GM21723 (cell line): ENCODE measurements around the gene ZBTB25.

Experiments used
- ATAC-seq: cut with Tn5 transposase; IDR thresholded peaks from one replicate; pipeline ENCODE4 v1.9.1; 2021; ENCODE audit warnings: mild to moderate bottlenecking, moderate library complexity; ENCODE audit not compliant: unreplicated experiment

ZBTB25 gene

DNA sequence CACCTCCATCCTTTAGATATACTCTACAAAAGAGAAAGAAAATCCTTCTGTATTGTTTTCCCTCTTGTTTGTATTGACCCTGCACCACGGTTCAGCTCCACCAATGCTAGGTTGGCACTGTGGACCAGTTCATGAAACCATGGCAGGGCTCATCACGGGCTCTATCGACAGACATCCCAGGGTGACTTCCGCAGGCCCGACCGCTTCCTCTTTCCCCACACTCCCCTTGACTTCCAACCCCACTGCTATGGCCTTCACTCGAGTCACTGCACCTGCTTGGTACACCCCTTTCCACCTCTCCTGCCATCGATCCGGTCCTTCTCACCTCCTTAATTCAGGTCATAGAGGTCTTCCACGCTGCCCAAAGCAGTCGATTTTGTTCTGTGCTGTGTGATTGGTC is 59.5 kb downstream of the ZBTB25 start:
- ATAC-seq = no peak

DNA sequence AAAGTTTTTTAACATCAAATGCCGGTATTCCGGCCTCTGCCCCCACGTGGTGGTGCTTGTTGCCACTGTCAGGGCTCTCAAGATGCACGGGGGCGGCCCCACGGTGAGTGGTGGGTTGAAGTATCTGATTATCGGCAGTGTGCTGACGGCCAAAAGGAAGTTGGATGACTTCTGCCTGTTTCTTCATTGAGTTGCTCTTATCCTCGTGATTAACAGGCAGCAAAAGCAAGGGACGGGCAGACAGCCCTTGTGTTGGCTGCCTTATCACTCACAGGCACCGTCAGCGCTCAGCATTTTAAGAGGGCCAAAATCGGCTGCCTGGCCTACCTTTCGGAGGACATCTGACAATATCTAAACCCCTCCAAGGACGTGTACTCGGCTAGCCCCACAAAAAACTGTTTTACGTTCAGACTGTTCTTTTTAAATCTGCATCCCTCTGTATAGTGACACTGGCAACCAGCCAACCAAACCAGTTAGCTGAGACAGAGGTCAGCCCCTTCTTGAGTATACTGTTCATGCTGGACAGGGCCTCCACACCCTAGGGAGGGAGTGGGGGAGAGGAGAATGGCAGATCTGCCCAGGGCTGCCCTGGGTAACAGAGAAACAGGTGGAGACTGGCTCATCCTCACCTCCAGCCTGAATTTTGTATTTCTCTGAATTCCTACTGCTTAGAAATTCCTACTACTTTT is 61.2 kb downstream of the ZBTB25 start:
- no peak for ATAC-seq

GRCh38 chr14:64440494-64440893 is 63.1 kb downstream of the ZBTB25 start:
- ATAC-seq = no peak

GRCh38 chr14:64439141-64439540 is 64.5 kb downstream of the ZBTB25 start:
- ATAC-seq = no peak

GRCh38 chr14:64438181-64438841 is 65.3 kb downstream of the ZBTB25 start:
- ATAC-seq = no peak

DNA sequence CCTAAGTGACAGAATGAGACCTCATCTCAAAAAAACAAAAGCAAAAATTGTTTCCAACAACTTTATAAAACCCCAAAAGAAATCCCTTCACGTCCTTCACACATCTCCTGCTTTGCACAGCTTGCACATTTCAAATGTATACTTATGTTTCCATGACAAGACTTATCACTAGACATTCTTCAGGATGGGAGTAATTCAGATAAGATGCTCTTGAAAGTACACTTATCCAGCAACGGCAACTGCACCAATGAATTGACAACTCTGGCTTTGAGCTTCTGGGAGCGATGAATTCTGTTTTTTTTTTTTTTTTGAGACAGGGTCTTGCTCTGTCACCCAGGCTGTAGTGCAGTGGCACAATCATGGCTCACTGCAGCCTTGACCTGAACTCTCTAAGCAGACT is 69.1 kb downstream of the ZBTB25 start:
- ATAC-seq = no peak

DNA sequence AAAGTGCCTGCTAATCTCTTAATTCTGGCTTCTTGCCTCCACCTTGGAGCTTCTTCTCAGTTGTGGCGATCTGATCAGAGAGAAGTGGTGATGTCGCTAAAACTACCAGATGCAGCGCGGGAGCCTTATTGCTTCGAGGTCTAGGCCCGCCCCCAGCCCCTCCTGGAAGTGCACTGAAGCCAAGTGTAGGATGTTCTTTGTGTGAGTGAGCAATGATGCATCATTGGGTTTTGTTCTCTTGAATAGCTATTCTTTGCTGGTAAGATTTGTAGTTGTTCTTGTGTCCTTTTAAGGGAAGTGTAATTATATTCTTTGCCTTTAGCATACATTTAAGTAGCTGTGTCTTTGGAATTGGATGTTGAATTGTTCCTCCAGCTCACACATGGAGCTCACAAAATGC is 79.7 kb downstream of the ZBTB25 start:
- ATAC-seq = no peak

GRCh38 chr14:64422756-64423155 is 80.9 kb downstream of the ZBTB25 start:
- ATAC-seq = no peak

DNA sequence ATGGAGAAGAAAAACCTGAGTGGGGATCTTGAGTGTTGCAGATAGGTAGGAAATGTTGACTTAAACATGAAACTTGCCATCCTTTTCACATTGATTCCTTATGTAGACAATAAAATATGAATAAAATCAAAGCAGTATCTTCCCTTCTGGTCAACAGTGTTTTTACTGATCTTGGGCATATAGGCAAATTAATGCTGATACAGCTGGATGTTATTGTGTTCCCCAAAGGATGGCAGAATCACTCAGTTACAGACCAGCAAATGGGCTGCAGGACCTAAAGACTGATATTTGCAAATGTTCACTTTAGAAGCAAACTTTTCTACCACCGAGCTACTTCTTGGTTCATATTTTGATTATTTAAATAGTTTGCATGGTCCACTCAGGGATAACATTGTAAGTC is 81.6 kb downstream of the ZBTB25 start:
- ATAC-seq = no peak

DNA sequence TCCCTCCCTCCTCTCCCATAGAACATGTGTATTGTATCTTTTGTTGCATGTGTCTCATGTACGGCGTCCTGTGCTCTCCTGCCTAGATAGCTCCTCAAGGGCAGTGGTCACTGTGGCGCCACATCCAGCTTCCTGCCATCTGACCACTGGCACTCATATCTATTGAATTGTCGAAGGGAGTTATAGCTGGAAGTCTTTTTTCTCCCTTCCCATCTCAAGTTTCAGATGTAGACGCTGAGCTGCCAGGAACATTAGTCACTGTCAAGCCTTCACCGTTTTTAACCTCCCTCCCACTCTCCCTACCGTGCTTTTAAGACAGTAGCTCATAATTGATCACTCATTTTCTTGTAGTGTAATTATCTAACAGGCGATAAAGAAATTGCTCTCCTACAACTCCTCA is 82.5 kb downstream of the ZBTB25 start:
- no peak for ATAC-seq

DNA sequence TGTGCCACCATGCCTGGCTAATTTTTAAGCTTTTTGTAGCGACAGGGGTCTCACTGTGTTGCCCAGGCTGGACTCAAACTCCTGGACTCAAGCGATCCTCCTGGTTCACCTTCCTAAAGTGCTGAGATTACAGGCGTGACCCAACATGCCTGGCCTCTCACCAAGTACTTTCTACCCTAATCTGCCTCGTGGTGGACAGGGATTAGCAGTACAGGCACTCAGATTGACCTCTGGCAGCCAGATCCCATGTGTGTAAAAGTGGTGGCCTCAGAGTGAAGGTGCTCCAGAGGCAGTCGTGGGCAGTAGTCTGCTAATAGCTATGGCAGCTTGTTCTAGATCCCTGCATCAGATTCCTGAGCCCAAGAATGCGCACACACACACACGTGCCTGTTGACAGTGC is 84.6 kb downstream of the ZBTB25 start:
- no peak for ATAC-seq

DNA sequence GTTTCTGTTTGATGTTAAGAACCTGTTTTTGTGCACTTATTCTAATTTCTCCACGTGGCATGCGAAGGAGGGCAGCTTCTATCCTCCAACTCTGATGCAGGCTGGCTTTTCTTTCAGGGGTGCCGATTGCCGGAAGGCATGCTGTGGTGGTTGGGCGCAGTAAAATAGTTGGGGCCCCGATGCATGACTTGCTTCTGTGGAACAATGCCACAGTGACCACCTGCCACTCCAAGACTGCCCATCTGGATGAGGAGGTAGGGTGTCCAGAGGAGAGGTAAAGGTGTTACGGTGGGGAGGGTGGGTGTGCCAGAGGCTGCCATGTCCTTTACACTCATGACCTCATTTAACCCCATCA is 85.9 kb downstream of the ZBTB25 start:
- ATAC-seq = no peak

- no peak for ATAC-seq
These were observed 86.4 kb downstream of the ZBTB25 start for GRCh38 chr14:64417055-64417770.

GRCh38 chr14:64416348-64416932 is 87.2 kb downstream of the ZBTB25 start:
- ATAC-seq = no peak

DNA sequence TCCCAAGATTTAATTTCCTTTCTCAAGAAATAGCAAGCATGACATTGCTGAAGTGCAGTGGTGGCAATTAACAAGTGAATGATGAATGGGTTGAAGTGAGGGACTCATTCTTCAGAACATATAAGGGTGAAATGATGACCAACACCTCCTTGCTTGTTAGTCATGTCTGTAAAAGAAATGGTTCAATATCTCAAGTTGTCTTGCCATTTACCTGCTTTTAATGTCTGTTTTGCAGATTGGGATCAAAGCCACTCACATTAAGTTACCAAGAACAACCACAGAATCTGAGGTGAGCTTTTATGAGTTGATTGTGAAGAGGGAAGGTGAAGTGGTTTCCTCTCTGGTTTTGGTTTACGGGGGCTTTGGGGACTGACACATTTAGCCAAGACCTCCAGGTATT is 91.4 kb downstream of the ZBTB25 start:
- no peak for ATAC-seq

- ATAC-seq = no peak
These were observed 92.6 kb downstream of the ZBTB25 start for GRCh38 chr14:64411001-64411400.

DNA sequence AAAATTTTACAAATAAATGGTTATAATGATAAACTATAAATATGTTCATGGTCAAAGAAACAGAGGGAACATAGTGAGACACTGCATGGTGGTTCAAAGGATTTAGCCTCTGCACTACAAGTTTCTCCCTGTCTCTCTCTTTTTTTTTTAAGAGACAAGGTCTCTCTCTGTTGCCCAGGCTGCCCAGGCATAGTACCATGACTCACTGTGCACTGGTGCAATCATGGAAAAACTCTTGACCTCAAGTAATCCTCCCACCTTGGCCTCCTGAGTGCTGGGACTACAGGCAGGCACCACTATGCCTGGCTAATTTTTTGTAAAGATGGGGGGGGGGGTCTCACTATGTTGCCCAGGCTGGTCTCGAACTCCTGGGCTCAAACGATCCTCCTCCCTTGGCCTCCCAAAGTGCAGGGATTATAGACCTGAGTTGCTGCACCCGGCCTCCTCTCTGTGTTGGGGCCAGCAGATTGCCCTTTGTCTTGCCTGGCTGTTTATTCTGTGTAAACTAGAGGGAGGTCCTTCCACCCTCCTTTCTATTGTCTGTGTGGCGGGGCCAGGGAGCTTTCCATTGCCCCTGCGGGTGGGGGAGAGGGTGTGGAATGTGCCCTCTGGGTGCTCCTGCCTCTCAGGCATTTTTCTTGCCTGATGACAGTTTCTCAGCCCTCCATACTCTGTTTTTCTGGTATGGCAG is 93.4 kb downstream of the ZBTB25 start:
- no peak for ATAC-seq

- no peak for ATAC-seq
These were observed 94.3 kb downstream of the ZBTB25 start for GRCh38 chr14:64409126-64409920.

GRCh38 chr14:64407329-64407728 is 96.3 kb downstream of the ZBTB25 start:
- ATAC-seq = no peak

- ATAC-seq = no peak
These were observed 98.3 kb downstream of the ZBTB25 start for GRCh38 chr14:64405295-64405694.
